SK-N-SH (cell line): Measurements from ENCODE around the gene SLC16A13. TPM values are rescaled to one million over a fixed set of nuclear protein-coding genes. Genes with fewer than 3 reads are reported as not detected.

Experiments
- CTCF ChIA-PET: fragments of 300-600, 350-600 bp; formaldehyde crosslinking; extraction: SDS; loops from one replicate; lab custom pipeline; 2021; lab: Yijun Ruan, JAX
- POLR2A ChIA-PET: fragments of 350-600 bp; sonication (Branson Sonifier 250); formaldehyde crosslinking; extraction: SDS; loops from one replicate; lab custom pipeline; 2020; ENCODE audit warnings: antibody characterized with exemption, inconsistent platforms; lab: Yijun Ruan, JAX
- DNase-seq: peaks from one replicate; pipeline ENCODE4 v3.0.0; 2012
- H2AFZ ChIP-seq: fragments of 200-600 bp; sonication (generic); 2 replicates; pipeline ENCODE4 v1.8.1; 2016; ENCODE audit warnings: antibody characterized with exemption, mild to moderate bottlenecking, low read depth
- H3F3A ChIP-seq: fragments of 200-600 bp; sonication (generic); replicated peaks from 2 replicates; pipeline ENCODE3; 2016; ENCODE audit warnings: antibody characterized with exemption, mild to moderate bottlenecking; ENCODE audit not compliant: insufficient read depth
- H3K27ac ChIP-seq, 2 experiments: fragments of 200-500 bp in 1 of 2; fragments of 200-600 bp in 1 of 2; sonication (Bioruptor generic) in 1 of 2; sonication (generic), shearing (Covaris generic) in 1 of 2; 2 replicates each; pipeline versions ENCODE4 v1.5.1 to v1.6.1; 2014 to 2016; ENCODE audit warnings: low read depth in 2 of 2, inconsistent platforms in 1 of 2, low read length in 1 of 2, mild to moderate bottlenecking in 1 of 2, mixed read lengths in 1 of 2
- H3K27me3 ChIP-seq: fragments of 200-600 bp; sonication (generic), shearing (Covaris generic); 2 replicates; pipeline ENCODE4 v1.6.1; 2016; ENCODE audit warnings: mixed run types; ENCODE audit not compliant: insufficient read depth
- H3K36me3 ChIP-seq, 2 experiments: fragments of 200-500 bp in 1 of 2; fragments of 200-600 bp in 1 of 2; sonication (Bioruptor generic) in 1 of 2; sonication (generic) in 1 of 2; replicated peaks in 1 of 2; 2 replicates each; pipeline versions ENCODE3 to v1.5.1; 2014 to 2016; ENCODE audit warnings: low read length in 1 of 2, mild to moderate bottlenecking in 1 of 2; ENCODE audit not compliant: insufficient read depth in 2 of 2, control insufficient read depth in 1 of 2
- H3K4me1 ChIP-seq, 2 experiments: fragments of 200-500 bp in 1 of 2; fragments of 200-600 bp in 1 of 2; sonication (Bioruptor generic) in 1 of 2; sonication (generic), shearing (Covaris generic) in 1 of 2; 2 replicates each; pipeline versions ENCODE4 v1.5.1 to v1.6.1; 2014 to 2016; ENCODE audit warnings: low read depth in 1 of 2, low read length in 1 of 2, mixed run types in 1 of 2; ENCODE audit not compliant: insufficient read depth in 2 of 2, control insufficient read depth in 1 of 2
- H3K4me2 ChIP-seq: fragments of 200-600 bp; sonication (generic), shearing (Covaris generic); 2 replicates; pipeline ENCODE4 v1.6.1; 2017; ENCODE audit warnings: mixed run types
- H3K4me3 ChIP-seq, 2 experiments: fragments of 200-500 bp in 1 of 2; fragments of 200-600 bp in 1 of 2; sonication (Bioruptor generic) in 1 of 2; sonication (generic), shearing (Covaris generic) in 1 of 2; 2 replicates each; pipeline versions ENCODE4 v1.5.1 to v1.8.1; 2014 to 2016; ENCODE audit warnings: low read depth in 2 of 2, inconsistent platforms in 1 of 2, low read length in 1 of 2, mild to moderate bottlenecking in 1 of 2, mixed read lengths in 1 of 2, moderate library complexity in 1 of 2
- H3K79me2 ChIP-seq: fragments of 200-600 bp; sonication (generic); 2 replicates; pipeline ENCODE4 v1.8.1; 2017; ENCODE audit warnings: mild to moderate bottlenecking; ENCODE audit not compliant: insufficient read depth
- H3K9ac ChIP-seq: fragments of 200-600 bp; sonication (generic); 2 replicates; pipeline ENCODE4 v1.6.1; 2017; ENCODE audit warnings: mixed run types
- H3K9me2 ChIP-seq: fragments of 200-600 bp; sonication (generic); 2 replicates; pipeline ENCODE4 v1.6.1; 2017; ENCODE audit warnings: mixed run types
- H3K9me3 ChIP-seq: fragments of 200-600 bp; sonication (generic); 2 replicates; pipeline ENCODE4 v1.6.1; 2017; ENCODE audit warnings: mixed run types, mild to moderate bottlenecking, moderate library complexity
- H4K20me1 ChIP-seq: fragments of 200-600 bp; sonication (generic); 2 replicates; pipeline ENCODE4 v1.6.1; 2017; ENCODE audit warnings: mild to moderate bottlenecking, mixed run types; ENCODE audit not compliant: insufficient read depth
- FOSL2 ChIP-seq: IDR thresholded peaks from 2 replicates; pipeline ENCODE4 v1.4.0; 2012; ENCODE audit warnings: low read depth, mild to moderate bottlenecking, moderate library complexity, borderline replicate concordance
- FOXJ3 ChIP-seq: sonication (generic); formaldehyde crosslinking; IDR thresholded peaks from 2 replicates; pipeline ENCODE4 v1.5.1; 2020; ENCODE audit warnings: mild to moderate bottlenecking, missing genetic modification reagents
- GABPA ChIP-seq: IDR thresholded peaks from 2 replicates; pipeline ENCODE4 v1.4.0; 2012; ENCODE audit warnings: low read depth, mild to moderate bottlenecking
- GATA2 ChIP-seq: sonication (generic); formaldehyde crosslinking; IDR thresholded peaks from 2 replicates; pipeline ENCODE4 v1.5.0; 2020; ENCODE audit warnings: mild to moderate bottlenecking, missing genetic modification reagents
- IRF3 ChIP-seq: fragments of 150-350 bp; IDR thresholded peaks from 2 replicates; pipeline ENCODE4 v1.6.1; 2016; ENCODE audit warnings: mild to moderate bottlenecking, low read depth, low read length
- JUND ChIP-seq: IDR thresholded peaks from 2 replicates; pipeline ENCODE4 v1.4.0; 2012
- MAX ChIP-seq: IDR thresholded peaks from 2 replicates; pipeline ENCODE4 v1.4.0; 2012; ENCODE audit warnings: low read depth
- TCF12 ChIP-seq: IDR thresholded peaks from 2 replicates; pipeline ENCODE4 v1.4.0; 2012
- USF2 ChIP-seq: fragments of 150-350 bp; IDR thresholded peaks from 2 replicates; pipeline ENCODE4 v1.6.1; 2017; ENCODE audit warnings: antibody characterized with exemption, low read length, low read depth, borderline replicate concordance
- YY1 ChIP-seq: IDR thresholded peaks from 2 replicates; pipeline ENCODE4 v1.4.0; 2012; ENCODE audit warnings: low read depth, mild to moderate bottlenecking
- ZBTB33 ChIP-seq: IDR thresholded peaks from 2 replicates; pipeline ENCODE4 v1.4.0; 2012; ENCODE audit warnings: low read depth, borderline replicate concordance
- WGBS: methylation state at CpG from one replicate; pipeline ENCODE4 v1.1.6; 2017; ENCODE audit warnings: low lambda C conversion rate; 5-methylcytosine and 5-hydroxymethylcytosine counted together
- polyA plus RNA-seq, 3 experiments: library from polyadenylated mRNA; depleted of rRNA; stranded (reverse); fragments of >200 nt; gene quantifications; 2 replicates each; pipeline ENCODE4 v1.2.3, GENCODE V29; 2012

The SLC16A13 gene
- polyA plus RNA-seq, 1 of the 3 experiments (the other 2 are of a cell fraction) = 3.9 TPM

GRCh38 chr17:7064261-7064660 lies 28.4 kb downstream of the SLC16A13 start:
- TF ChIP-seq FOXJ3 (CRISPR knock-in tag) (no peak), GATA2 (CRISPR knock-in tag) (peak; percentile 63; the same call in 1 of the 2 replicates)
- Histone ChIP-seq H3K4me3 (no peak overlapping the region), H3K9me3 (no peaks in the 10 kb centered on the region), H3K79me2 (no peaks in the 10 kb centered on the region), H3K4me2 (no peak overlapping the region), H3K36me3 (no peaks in the 10 kb centered on the region), H3K27me3 (peaks cover 27% of the 10 kb centered on the region), H3F3A (peaks cover 4% of the 10 kb centered on the region), H3K4me1 (peaks cover 0 to 9% of the 10 kb centered on the region in 2 experiments; a peak in 1 of 4 replicates), H3K9ac (no peak overlapping the region), H3K27ac (no peak overlapping the region), H4K20me1 (no peaks in the 10 kb centered on the region), H3K9me2 (no peaks in the 10 kb centered on the region), H2AFZ (no peak overlapping the region)
- ChIA-PET POLR2A (interaction anchor here (0.5 kb wide), 1 partner anchor 200 kb away, joined by 4 read pairs; no protein-coding TSS in a partner anchor), CTCF (interaction anchor here (2.0 to 6.3 kb wide), 5 partner anchors 11 to 113 kb away, joined by 8 to 37 read pairs (median 15); no protein-coding TSS in a partner anchor)
- WGBS = 14% methylated on average over 4 of the region's 4 CpGs
- peak; percentile 59 for DNase-seq

GRCh38 chr17:7067198-7067597 lies 31.4 kb downstream of the SLC16A13 start:
- H3K4me1 ChIP-seq = peaks cover 0 to 9% of the 10 kb centered on the region in 2 experiments; a peak in 1 of 4 replicates
- H3K9me2 ChIP-seq = no peaks in the 10 kb centered on the region
- no peak for DNase-seq
- H3K4me3 ChIP-seq = no peak overlapping the region
- ChIA-PET POLR2A (no interaction called here), CTCF (interaction anchor here (1.4 to 6.3 kb wide), 2 partner anchors 14 to 21 kb away, joined by 4 to 37 read pairs; no protein-coding TSS in a partner anchor)
- no peak overlapping the region for H2AFZ ChIP-seq
- no peak for TF ChIP-seq IRF3
- no peak for TF ChIP-seq YY1
- no peak for TF ChIP-seq FOSL2
- TF ChIP-seq USF2 = no peak
- no peak for TF ChIP-seq GABPA
- TF ChIP-seq TCF12 = no peak
- H3K9me3 ChIP-seq = no peaks in the 10 kb centered on the region
- no peaks in the 10 kb centered on the region for H3F3A ChIP-seq
- WGBS = 5% methylated on average over 1 of the region's 1 CpG
- H3K36me3 ChIP-seq = no peaks in the 10 kb centered on the region
- no peaks in the 10 kb centered on the region for H3K79me2 ChIP-seq
- peaks cover 29% of the 10 kb centered on the region for H3K27me3 ChIP-seq
- no peak overlapping the region for H3K9ac ChIP-seq
- no peak overlapping the region for H3K27ac ChIP-seq
- no peak overlapping the region for H3K4me2 ChIP-seq
- H4K20me1 ChIP-seq = no peaks in the 10 kb centered on the region

GRCh38 chr17:7068268-7068667 lies 32.5 kb downstream of the SLC16A13 start:
- H3F3A ChIP-seq = no peaks in the 10 kb centered on the region
- no peaks in the 10 kb centered on the region for H3K9me3 ChIP-seq
- TF ChIP-seq GATA2 (CRISPR knock-in tag) (no peak), JUND (no peak), ZBTB33 (no peak), MAX (no peak)
- CTCF ChIA-PET = interaction anchor here (1.4 kb wide), 1 partner anchor 22 kb away, joined by 4 read pairs; no protein-coding TSS in a partner anchor
- no peaks in the 10 kb centered on the region for H3K9me2 ChIP-seq
- no peaks in the 10 kb centered on the region for H3K79me2 ChIP-seq
- no peak overlapping the region for H3K9ac ChIP-seq
- peaks cover 31% of the 10 kb centered on the region for H3K27me3 ChIP-seq
- no peaks in the 10 kb centered on the region for H3K36me3 ChIP-seq
- no peak overlapping the region for H2AFZ ChIP-seq
- no peak overlapping the region for H3K27ac ChIP-seq
- no peak for DNase-seq
- POLR2A ChIA-PET = no interaction called here
- peaks cover 0 to 9% of the 10 kb centered on the region in 2 experiments; a peak in 1 of 4 replicates for H3K4me1 ChIP-seq
- H4K20me1 ChIP-seq = no peaks in the 10 kb centered on the region
- no peak overlapping the region for H3K4me3 ChIP-seq
- H3K4me2 ChIP-seq = no peak overlapping the region
- WGBS = 2% methylated on average over 1 of the region's 1 CpG
